ENCODE results near the gene PRR15. TPM values are rescaled to one million over a fixed set of nuclear protein-coding genes. Genes with fewer than 3 reads are reported as not detected.

PRR15 gene
- total and polyA plus RNA-seq, 2 experiments from 2014 or later = 9.6 to 17.4 TPM

- Histone ChIP-seq H3K27ac (ENCODE audit: low read depth) (no peak overlapping the region), H3K79me2 (replicated peaks; ENCODE audit: insufficient read depth) (no peaks in the 10 kb centered on the region), H3K36me3 (ENCODE audit: insufficient read depth) (no peaks in the 10 kb centered on the region), H3K4me2 (no peak overlapping the region), H3K9me2 (ENCODE audit: insufficient read depth) (peaks cover 5% of the 10 kb centered on the region; the same call in 1 of the 2 replicates), H2AFZ (no peak overlapping the region), H4K20me1 (replicated peaks; ENCODE audit: insufficient read depth) (no peaks in the 10 kb centered on the region), H3F3A (replicated peaks; ENCODE audit: low read depth) (no peaks in the 10 kb centered on the region), H3K27me3 (ENCODE audit: insufficient read depth) (no peaks in the 10 kb centered on the region), H3K4me1 (ENCODE audit: insufficient read depth) (peaks cover 1% of the 10 kb centered on the region), H3K4me3 (no peak overlapping the region)
- TF ChIP-seq, protein P1, sequence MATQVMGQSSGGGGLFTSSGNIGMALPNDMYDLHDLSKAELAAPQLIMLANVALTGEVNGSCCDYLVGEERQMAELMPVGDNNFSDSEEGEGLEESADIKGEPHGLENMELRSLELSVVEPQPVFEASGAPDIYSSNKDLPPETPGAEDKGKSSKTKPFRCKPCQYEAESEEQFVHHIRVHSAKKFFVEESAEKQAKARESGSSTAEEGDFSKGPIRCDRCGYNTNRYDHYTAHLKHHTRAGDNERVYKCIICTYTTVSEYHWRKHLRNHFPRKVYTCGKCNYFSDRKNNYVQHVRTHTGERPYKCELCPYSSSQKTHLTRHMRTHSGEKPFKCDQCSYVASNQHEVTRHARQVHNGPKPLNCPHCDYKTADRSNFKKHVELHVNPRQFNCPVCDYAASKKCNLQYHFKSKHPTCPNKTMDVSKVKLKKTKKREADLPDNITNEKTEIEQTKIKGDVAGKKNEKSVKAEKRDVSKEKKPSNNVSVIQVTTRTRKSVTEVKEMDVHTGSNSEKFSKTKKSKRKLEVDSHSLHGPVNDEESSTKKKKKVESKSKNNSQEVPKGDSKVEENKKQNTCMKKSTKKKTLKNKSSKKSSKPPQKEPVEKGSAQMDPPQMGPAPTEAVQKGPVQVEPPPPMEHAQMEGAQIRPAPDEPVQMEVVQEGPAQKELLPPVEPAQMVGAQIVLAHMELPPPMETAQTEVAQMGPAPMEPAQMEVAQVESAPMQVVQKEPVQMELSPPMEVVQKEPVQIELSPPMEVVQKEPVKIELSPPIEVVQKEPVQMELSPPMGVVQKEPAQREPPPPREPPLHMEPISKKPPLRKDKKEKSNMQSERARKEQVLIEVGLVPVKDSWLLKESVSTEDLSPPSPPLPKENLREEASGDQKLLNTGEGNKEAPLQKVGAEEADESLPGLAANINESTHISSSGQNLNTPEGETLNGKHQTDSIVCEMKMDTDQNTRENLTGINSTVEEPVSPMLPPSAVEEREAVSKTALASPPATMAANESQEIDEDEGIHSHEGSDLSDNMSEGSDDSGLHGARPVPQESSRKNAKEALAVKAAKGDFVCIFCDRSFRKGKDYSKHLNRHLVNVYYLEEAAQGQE (IDR thresholded peaks at IDR 0.05; ENCODE audit: unreplicated experiment) = no peak
- TF ChIP-seq ZNF331 (CRISPR knock-in tag; IDR thresholded peaks at IDR 0.05; ENCODE audit: low read depth) = no peak
- no peak for TF ChIP-seq CREB1 (CRISPR knock-in tag; IDR thresholded peaks at IDR 0.05; ENCODE audit: low read depth)
- Mint-ChIP-seq H3K27me3 (ENCODE audit: insufficient read depth, low read depth, poor library complexity) (no peaks in the 10 kb centered on the region), H3K36me3 (ENCODE audit: low read depth) (peaks cover 4% of the 10 kb centered on the region; the same call in 2 of the 3 replicates), H3K4me1 (peaks cover 3% of the 10 kb centered on the region), H3K9me3 (peaks cover 3% of the 10 kb centered on the region; the same call in 2 of the 3 replicates), H3K4me3 (no peak overlapping the region), H3K27ac (no peak overlapping the region)
- no peak for ATAC-seq
- DNase-seq (ENCODE audit: low spot score) = no peak
Measured at GRCh38 chr7:29523728-29524127, 39.9 kb upstream of the PRR15 start.

DNA sequence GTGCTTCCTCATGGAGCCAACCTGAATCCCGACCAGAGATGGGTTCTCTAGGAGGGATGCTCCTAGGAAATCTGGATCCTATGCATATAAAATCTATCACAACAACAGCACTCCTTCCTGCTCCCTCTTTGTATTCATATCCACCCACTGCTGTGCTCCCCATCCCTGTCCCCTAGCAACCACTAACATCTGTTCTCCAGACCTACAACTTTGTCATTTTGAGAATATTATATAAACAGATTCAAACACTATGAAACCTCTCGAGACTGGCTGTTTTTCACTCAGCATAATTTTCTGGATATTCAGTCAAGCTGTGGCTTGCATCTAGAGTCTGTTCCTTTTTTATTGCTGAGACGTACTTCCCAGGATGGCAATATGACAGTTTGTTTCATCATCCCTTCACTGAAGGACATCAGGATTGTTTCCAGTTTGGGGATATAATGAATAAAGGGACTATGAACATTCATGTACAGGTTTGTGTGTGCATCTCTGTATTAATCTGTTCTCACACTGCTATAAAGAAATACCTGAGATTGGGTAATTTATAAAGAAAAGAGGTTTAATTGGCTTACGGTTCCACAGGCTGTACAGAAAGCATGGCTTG is 36.0 kb upstream of the PRR15 start:
- no peaks in the 10 kb centered on the region; the same call in 2 of the 3 replicates for H3K36me3 Mint-ChIP-seq (ENCODE audit: low read depth)
- H3K27me3 Mint-ChIP-seq (ENCODE audit: insufficient read depth, low read depth, poor library complexity) = no peaks in the 10 kb centered on the region
- H3K4me3 Mint-ChIP-seq = no peak overlapping the region
- H3K36me3 ChIP-seq (ENCODE audit: insufficient read depth) = no peaks in the 10 kb centered on the region
- H3K4me2 ChIP-seq = no peak overlapping the region
- H3K4me1 ChIP-seq (ENCODE audit: insufficient read depth) = peaks cover 7% of the 10 kb centered on the region
- no peaks in the 10 kb centered on the region for H3K79me2 ChIP-seq (replicated peaks; ENCODE audit: insufficient read depth)
- DNase-seq (ENCODE audit: low spot score) (no peak), ATAC-seq (no peak)
- H3K4me1 Mint-ChIP-seq = peaks cover 4% of the 10 kb centered on the region
- H3K27ac Mint-ChIP-seq = no peak overlapping the region; the same call in 1 of the 2 replicates
- H3F3A ChIP-seq (replicated peaks; ENCODE audit: low read depth) = no peaks in the 10 kb centered on the region
- no peaks in the 10 kb centered on the region for H4K20me1 ChIP-seq (replicated peaks; ENCODE audit: insufficient read depth)
- no peaks in the 10 kb centered on the region for H3K27me3 ChIP-seq (ENCODE audit: insufficient read depth)
- no peaks in the 10 kb centered on the region for H3K9me3 Mint-ChIP-seq
- no peak overlapping the region for H3K4me3 ChIP-seq
- no peak overlapping the region for H3K27ac ChIP-seq (ENCODE audit: low read depth)
- H2AFZ ChIP-seq = no peak overlapping the region
- peaks cover 5% of the 10 kb centered on the region; the same call in 1 of the 2 replicates for H3K9me2 ChIP-seq (ENCODE audit: insufficient read depth)
- TF ChIP-seq CTCF (conservative IDR thresholded peaks at IDR 0.05; ENCODE audit: low read depth in 2 of 2) (no peak), STAT1 (IDR thresholded peaks at IDR 0.05; ENCODE audit: unreplicated experiment) (no peak), CREB1 (CRISPR knock-in tag; IDR thresholded peaks at IDR 0.05; ENCODE audit: low read depth) (no peak), ZNF331 (CRISPR knock-in tag; IDR thresholded peaks at IDR 0.05; ENCODE audit: low read depth) (no peak)
- TF ChIP-seq, protein P1 (IDR thresholded peaks at IDR 0.05; ENCODE audit: unreplicated experiment) = no peak

Data from GM23338 (cell line).